Measurements from ENCODE around the gene PSMA7.

DNA sequence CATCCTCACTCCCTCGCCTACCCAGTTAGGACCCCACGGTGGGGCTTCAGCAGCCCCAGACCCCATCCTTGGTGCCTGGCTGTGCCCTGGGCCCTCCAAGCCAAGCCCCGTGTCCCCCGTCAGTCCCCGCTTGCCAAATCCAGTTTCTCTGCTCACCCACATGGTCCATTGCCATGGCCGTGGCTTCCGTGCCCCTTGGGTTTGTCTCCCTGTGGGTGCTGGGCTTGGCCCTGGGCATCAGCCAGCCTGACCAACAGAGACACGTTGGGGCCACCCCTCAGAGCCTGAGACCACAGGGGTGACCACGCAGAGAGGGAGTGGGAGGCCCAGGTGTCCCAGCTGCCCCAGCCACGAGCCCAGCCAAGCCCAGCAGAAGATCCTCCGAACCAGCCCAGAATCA lies 8.0 kb upstream of the PSMA7 start:
- TF ChIP-seq POLR2AphosphoS5 (IDR thresholded peaks at IDR 0.05) (no peak), POLR2A (IDR thresholded peaks at IDR 0.05; ENCODE audit: low read depth) (no peak)
- TF ChIP-seq, protein P1, sequence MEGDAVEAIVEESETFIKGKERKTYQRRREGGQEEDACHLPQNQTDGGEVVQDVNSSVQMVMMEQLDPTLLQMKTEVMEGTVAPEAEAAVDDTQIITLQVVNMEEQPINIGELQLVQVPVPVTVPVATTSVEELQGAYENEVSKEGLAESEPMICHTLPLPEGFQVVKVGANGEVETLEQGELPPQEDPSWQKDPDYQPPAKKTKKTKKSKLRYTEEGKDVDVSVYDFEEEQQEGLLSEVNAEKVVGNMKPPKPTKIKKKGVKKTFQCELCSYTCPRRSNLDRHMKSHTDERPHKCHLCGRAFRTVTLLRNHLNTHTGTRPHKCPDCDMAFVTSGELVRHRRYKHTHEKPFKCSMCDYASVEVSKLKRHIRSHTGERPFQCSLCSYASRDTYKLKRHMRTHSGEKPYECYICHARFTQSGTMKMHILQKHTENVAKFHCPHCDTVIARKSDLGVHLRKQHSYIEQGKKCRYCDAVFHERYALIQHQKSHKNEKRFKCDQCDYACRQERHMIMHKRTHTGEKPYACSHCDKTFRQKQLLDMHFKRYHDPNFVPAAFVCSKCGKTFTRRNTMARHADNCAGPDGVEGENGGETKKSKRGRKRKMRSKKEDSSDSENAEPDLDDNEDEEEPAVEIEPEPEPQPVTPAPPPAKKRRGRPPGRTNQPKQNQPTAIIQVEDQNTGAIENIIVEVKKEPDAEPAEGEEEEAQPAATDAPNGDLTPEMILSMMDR (IDR thresholded peaks at IDR 0.05): no peak
